Breast epithelium (tissue), 4 donors: ENCODE data around the gene HTT-AS. TPM values are rescaled to one million over a fixed set of nuclear protein-coding genes. Genes with fewer than 3 reads are reported as not detected.

Source experiments
- DNase-seq, 2 donors: peaks; one replicate each; pipeline ENCODE4 v3.0.0-alpha.2; 2019; ENCODE audit warnings: low spot score in 2 of 2
- H3K27ac ChIP-seq, 2 donors: fragments of 200-600 bp; sonication (generic) in 1 of 2; one replicate each; pipeline ENCODE4 v1.5.1; 2016 to 2019; ENCODE audit warnings: mild to moderate bottlenecking in 1 of 2
- H3K27me3 ChIP-seq, 2 donors: fragments of 200-600 bp; sonication (generic) in 1 of 2; one replicate each; pipeline versions ENCODE4 v1.5.1 to v1.6.0; 2017 to 2019; ENCODE audit warnings: control low read depth in 1 of 2, mild to moderate bottlenecking in 1 of 2
- H3K36me3 ChIP-seq: fragments of 200-600 bp; one replicate; pipeline ENCODE4 v1.5.1; 2019
- H3K4me1 ChIP-seq, 2 donors: fragments of 200-600 bp; sonication (generic); one replicate each; pipeline ENCODE4 v1.5.1; 2016 to 2019; ENCODE audit warnings: control low read depth in 1 of 2
- H3K4me3 ChIP-seq, 3 donors: fragments of 200-600 bp; sonication (generic); 1 replicate in 2 of 3; 2 replicates in 1 of 3; pipeline ENCODE4 v1.5.1; 2016 to 2019; ENCODE audit warnings: mild to moderate bottlenecking in 3 of 3, moderate library complexity in 2 of 3
- H3K9me3 ChIP-seq, 2 donors: fragments of 200-600 bp; sonication (generic) in 1 of 2; one replicate each; pipeline ENCODE4 v1.5.1; 2016 to 2019; ENCODE audit warnings: control low read depth in 1 of 2
- CTCF ChIP-seq, 3 donors: fragments of 450-650 bp; IDR thresholded peaks; one replicate each; pipeline ENCODE4 v1.5.1; 2016 to 2017; ENCODE audit warnings: antibody characterized with exemption in 3 of 3, mild to moderate bottlenecking in 3 of 3, moderate library complexity in 3 of 3
- POLR2A ChIP-seq: fragments of 450-650 bp; IDR thresholded peaks from one replicate; pipeline ENCODE4 v1.6.1; 2016; ENCODE audit warnings: antibody characterized with exemption, mild to moderate bottlenecking, moderate library complexity
- POLR2AphosphoS5 ChIP-seq, 3 donors: sonication (generic); formaldehyde crosslinking; IDR thresholded peaks; one replicate each; pipeline ENCODE4 v1.6.1; 2017; ENCODE audit warnings: antibody characterized with exemption in 3 of 3
- intact Hi-C: fragments of 100-400 bp; cut with DNase I; formaldehyde crosslinking; loops from one replicate; pipeline ENCODE4 v1.15.1; 2023; ENCODE audit warnings: low total_unique reads
- total RNA-seq, 3 donors: library from RNA; depleted of rRNA; stranded (reverse); fragments of >200 nt; gene quantifications; one replicate each; pipeline ENCODE4 v1.1.0, GENCODE V29; 2016

Gene HTT-AS
- total RNA-seq, 3 donors from 2014 or later: not detected

GRCh38 chr4:3112609-3113469, 38.5 kb upstream of the HTT-AS start:
- intact Hi-C loops: no loop called here
- peak overlapping the region in 1 of 2 donors; percentile 64 for H3K27ac ChIP-seq

GRCh38 chr4:3112201-3112600, 37.9 kb upstream of the HTT-AS start:
- Histone ChIP-seq H3K27ac (peak overlapping the region; percentile 64 to 77), H3K27me3 (no peaks in the 10 kb centered on the region), H3K9me3 (no peaks in the 10 kb centered on the region), H3K4me1 (no peaks in the 10 kb centered on the region), H3K4me3 (no peak overlapping the region), H3K36me3 (peaks cover 7% of the 10 kb centered on the region)
- TF ChIP-seq POLR2AphosphoS5 (IDR thresholded peaks at IDR 0.05): no peak
- no peak for TF ChIP-seq POLR2A
- no peak for TF ChIP-seq CTCF (IDR thresholded peaks at IDR 0.05)
- intact Hi-C loops: no loop called here
- DNase-seq: no peak

More at GRCh38 chr4:3112609-3113469, 38.5 kb upstream of the HTT-AS start:
- Histone ChIP-seq H3K36me3 (peaks cover 7% of the 10 kb centered on the region), H3K4me3 (no peak overlapping the region), H3K4me1 (no peaks in the 10 kb centered on the region), H3K9me3 (no peaks in the 10 kb centered on the region), H3K27me3 (no peaks in the 10 kb centered on the region)
- DNase-seq: no peak
- TF ChIP-seq POLR2A (no peak), CTCF (IDR thresholded peaks at IDR 0.05) (no peak), POLR2AphosphoS5 (IDR thresholded peaks at IDR 0.05) (no peak)

- no peak overlapping the region for H3K4me3 ChIP-seq
- TF ChIP-seq CTCF (IDR thresholded peaks at IDR 0.05) (no peak), POLR2AphosphoS5 (IDR thresholded peaks at IDR 0.05) (no peak), POLR2A (no peak)
- no peaks in the 10 kb centered on the region for H3K9me3 ChIP-seq
- peak; percentile 37 to 70 for DNase-seq
- peak overlapping the region; percentile 64 to 77 for H3K27ac ChIP-seq
- H3K4me1 ChIP-seq: no peaks in the 10 kb centered on the region
- H3K36me3 ChIP-seq: peaks cover 7% of the 10 kb centered on the region
- no peaks in the 10 kb centered on the region for H3K27me3 ChIP-seq
- intact Hi-C loops: no loop called here
Observed at GRCh38 chr4:3111461-3111860, 37.1 kb upstream of the HTT-AS start.

DNA sequence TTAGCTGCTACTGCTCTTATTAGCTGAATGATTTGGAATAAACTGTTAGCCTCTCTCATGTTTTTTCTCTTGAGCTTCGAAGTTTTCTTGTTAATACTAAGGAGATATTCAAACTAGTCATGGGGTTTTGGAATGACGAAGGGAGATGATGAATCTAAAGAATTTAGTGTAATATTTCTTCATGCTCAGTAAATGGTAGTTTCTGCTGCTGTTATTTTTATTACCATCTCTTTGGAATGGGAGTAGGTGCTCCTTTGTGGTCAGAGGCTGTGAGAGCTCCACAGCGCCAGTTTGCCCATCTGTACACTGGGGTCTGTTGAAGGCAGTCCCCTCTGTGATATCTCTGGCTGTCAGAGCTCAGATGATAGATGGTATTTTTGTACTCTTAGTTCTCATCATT, 33.9 kb upstream of the HTT-AS start:
- H3K27ac ChIP-seq: peak overlapping the region; percentile 37 to 81
- DNase-seq: no peak
- H3K4me1 ChIP-seq: no peaks in the 10 kb centered on the region
- H3K9me3 ChIP-seq: no peaks in the 10 kb centered on the region
- H3K27me3 ChIP-seq: no peaks in the 10 kb centered on the region
- TF ChIP-seq POLR2A: no peak
- no peak for TF ChIP-seq POLR2AphosphoS5 (IDR thresholded peaks at IDR 0.05)
- TF ChIP-seq CTCF (IDR thresholded peaks at IDR 0.05): no peak
- intact Hi-C loops: no loop called here
- no peak overlapping the region for H3K4me3 ChIP-seq
- H3K36me3 ChIP-seq: no peaks in the 10 kb centered on the region

DNA sequence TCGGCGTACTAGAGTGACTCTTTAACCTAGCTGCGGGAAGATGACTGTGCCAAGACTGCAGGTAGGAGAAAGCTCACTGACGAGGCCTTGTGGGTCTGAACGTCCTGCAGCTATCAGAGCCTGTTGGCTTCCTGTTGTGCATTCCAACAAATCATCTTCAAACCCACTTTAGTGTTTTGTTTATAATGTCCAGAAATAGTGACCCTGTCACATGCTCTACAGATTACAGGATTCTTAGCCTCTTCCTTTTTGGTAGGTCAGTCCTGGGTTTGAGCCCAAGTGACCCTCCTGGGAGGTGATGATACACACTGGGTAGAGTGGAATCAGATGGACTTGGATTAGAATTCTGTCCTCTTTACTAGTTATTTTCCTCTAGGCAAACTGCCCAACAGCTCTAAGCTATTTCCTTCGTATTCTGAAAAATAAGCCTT, 33.4 kb upstream of the HTT-AS start:
- Histone ChIP-seq H3K27me3 (no peaks in the 10 kb centered on the region), H3K4me3 (no peak overlapping the region), H3K36me3 (no peaks in the 10 kb centered on the region), H3K27ac (peak overlapping the region; percentile 37 to 81), H3K9me3 (no peaks in the 10 kb centered on the region), H3K4me1 (no peaks in the 10 kb centered on the region)
- TF ChIP-seq CTCF (IDR thresholded peaks at IDR 0.05): no peak
- TF ChIP-seq POLR2AphosphoS5 (IDR thresholded peaks at IDR 0.05): no peak
- intact Hi-C loops: no loop called here
- no peak for DNase-seq
